Dedifferentiated amniotic fluid mesenchymal stem cell (primary cell): ENCODE measurements around the gene EPB41L2.

Experiments
- DNase-seq: peaks from one replicate; pipeline ENCODE4 v3.0.0-alpha.2; 2016; ENCODE audit errors: extremely low spot score

Gene EPB41L2

GRCh38 chr6:131061751-131062119, 1.3 kb downstream of the EPB41L2 start:
- no peak for DNase-seq

GRCh38 chr6:131061041-131061750, 1.8 kb downstream of the EPB41L2 start:
- no peak for DNase-seq

- no peak for DNase-seq
These were observed 2.7 kb downstream of the EPB41L2 start for GRCh38 chr6:131060311-131060710.

- peak; percentile 65 for DNase-seq
These were observed 3.6 kb downstream of the EPB41L2 start for GRCh38 chr6:131059486-131059885.

GRCh38 chr6:131058236-131058635, 4.8 kb downstream of the EPB41L2 start:
- DNase-seq: no peak

- no peak for DNase-seq
These were observed 8.4 kb downstream of the EPB41L2 start for GRCh38 chr6:131054392-131055250.

- DNase-seq: no peak
These were observed 9.4 kb downstream of the EPB41L2 start for GRCh38 chr6:131053546-131054240.

- DNase-seq: no peak
These were observed 10.9 kb downstream of the EPB41L2 start for GRCh38 chr6:131052181-131052580.

GRCh38 chr6:131051341-131051740, 11.7 kb downstream of the EPB41L2 start:
- DNase-seq: no peak

GRCh38 chr6:131049608-131050007, 13.4 kb downstream of the EPB41L2 start:
- no peak for DNase-seq

GRCh38 chr6:131048933-131049515, 14.0 kb downstream of the EPB41L2 start:
- no peak for DNase-seq

GRCh38 chr6:131048459-131048858, 14.6 kb downstream of the EPB41L2 start:
- no peak for DNase-seq

GRCh38 chr6:131045139-131045538, 17.9 kb downstream of the EPB41L2 start:
- no peak for DNase-seq

GRCh38 chr6:131043902-131044447, 19.1 kb downstream of the EPB41L2 start:
- no peak for DNase-seq

GRCh38 chr6:131042664-131043063, 20.4 kb downstream of the EPB41L2 start:
- DNase-seq: peak; percentile 55

- no peak for DNase-seq
These were observed 21.2 kb downstream of the EPB41L2 start for GRCh38 chr6:131041814-131042213.

- no peak for DNase-seq
These were observed 22.2 kb downstream of the EPB41L2 start for GRCh38 chr6:131040866-131041265.

- no peak for DNase-seq
These were observed 23.7 kb downstream of the EPB41L2 start for GRCh38 chr6:131039345-131039680.

GRCh38 chr6:131038597-131039344, 24.3 kb downstream of the EPB41L2 start:
- peak; percentile 73 for DNase-seq

- DNase-seq: no peak
These were observed 25.7 kb downstream of the EPB41L2 start for GRCh38 chr6:131037194-131037897.

GRCh38 chr6:131036601-131037000, 26.4 kb downstream of the EPB41L2 start:
- DNase-seq: no peak
